K562 (cell line): ENCODE measurements around the gene CRACDL. TPM values are rescaled to one million over a fixed set of nuclear protein-coding genes. Genes with fewer than 3 reads are reported as not detected.

ENCODE experiments used
- ATAC-seq: fragments of 200-7000 bp; cut with Tn5 transposase; 3 replicates; pipeline ENCODE4 v1.9.1; 2020; ENCODE audit warnings: moderate library complexity
- BruUV-seq: library from RNA; stranded (reverse); fragments of 400-500 nt; replicated peaks from 2 replicates; lab custom pipeline; 2021; lab: Mats Ljungman, UMichigan
- CTCF ChIA-PET: fragments of 300-600 bp; formaldehyde crosslinking; extraction: SDS; loops from one replicate; lab custom pipeline; 2021; ENCODE audit warnings: low intra/inter-chr PET ratio; lab: Yijun Ruan, JAX
- POLR2A ChIA-PET: fragments of 300-600, 350-650 bp; sonication (Branson Sonifier 250); formaldehyde crosslinking; extraction: SDS; loops from one replicate; lab custom pipeline; 2021; ENCODE audit warnings: antibody characterized with exemption, inconsistent platforms; lab: Yijun Ruan, JAX
- DNase-seq, 4 experiments: peaks; one replicate each; pipeline versions ENCODE4 v3.0.0 to v3.0.0-alpha.2; 2011 to 2018; ENCODE audit warnings: low spot score in 3 of 4, mixed read lengths in 3 of 4; ENCODE audit errors: extremely low read depth in 1 of 4
- FAIRE-seq: peaks from 2 replicates; lab custom pipeline; 2011; peaks lifted over from hg19 to GRCh38; lab: Jason Lieb, UNC
- H2AFZ ChIP-seq: 2 replicates; pipeline ENCODE4 v1.6.0; 2011; ENCODE audit warnings: low read depth, low read length, control low read depth, inconsistent platforms
- H3K27ac ChIP-seq: fragments of 200-600 bp; 3 replicates; pipeline ENCODE4 v1.8.0; 2011; ENCODE audit warnings: low read depth, mild to moderate bottlenecking, control low read depth, inconsistent platforms, low read length, moderate library complexity, mixed read lengths; ENCODE audit errors: extremely low read depth
- H3K27me3 ChIP-seq, 2 experiments: fragments of 300-600 bp in 1 of 2; 2 replicates in 1 of 2; 3 replicates in 1 of 2; pipeline versions ENCODE4 v1.6.0 to v1.8.0; 2011; ENCODE audit warnings: inconsistent platforms in 2 of 2, low read length in 2 of 2, mild to moderate bottlenecking in 1 of 2, mixed read lengths in 1 of 2, moderate library complexity in 1 of 2; ENCODE audit not compliant: control insufficient read depth in 2 of 2, insufficient read depth in 2 of 2
- H3K36me3 ChIP-seq: fragments of 300-600 bp; 3 replicates; pipeline ENCODE4 v1.8.0; 2011; ENCODE audit warnings: mild to moderate bottlenecking, low read length, inconsistent platforms; ENCODE audit not compliant: control insufficient read depth, insufficient read depth
- H3K4me1 ChIP-seq, 2 experiments: fragments of 200-600 bp in 1 of 2; replicated peaks in 1 of 2; 2 replicates in 1 of 2; 3 replicates in 1 of 2; pipeline versions ENCODE4 v1.5.1 to v1.8.0; 2011; ENCODE audit warnings: inconsistent platforms in 2 of 2, low read length in 2 of 2, mild to moderate bottlenecking in 1 of 2, mixed read lengths in 1 of 2, moderate library complexity in 1 of 2; ENCODE audit not compliant: control insufficient read depth in 2 of 2, insufficient read depth in 2 of 2
- H3K4me2 ChIP-seq: 2 replicates; pipeline ENCODE4 v1.6.1; 2011; ENCODE audit warnings: low read length, control low read depth, inconsistent platforms, mixed read lengths; ENCODE audit not compliant: insufficient read depth
- H3K4me3 ChIP-seq: fragments of 200-600 bp; sonication (generic), shearing (Covaris generic); 2 replicates; pipeline ENCODE4 v1.5.1; 2016; ENCODE audit warnings: control low read depth, inconsistent platforms
- H3K79me2 ChIP-seq: fragments of 200-600 bp; 3 replicates; pipeline ENCODE4 v1.8.0; 2011; ENCODE audit warnings: low read length, inconsistent platforms; ENCODE audit not compliant: control insufficient read depth, insufficient read depth
- H3K9ac ChIP-seq, 2 experiments: 2 replicates each; pipeline versions ENCODE4 v1.6.0 to v1.6.1; 2011; ENCODE audit warnings: low read depth in 2 of 2, low read length in 2 of 2, control low read depth in 1 of 2, inconsistent platforms in 1 of 2, mild to moderate bottlenecking in 1 of 2, mixed read lengths in 1 of 2; ENCODE audit not compliant: insufficient read depth in 1 of 2
- H3K9me1 ChIP-seq: one replicate; pipeline ENCODE4 v1.6.0; 2011; ENCODE audit warnings: inconsistent platforms, mild to moderate bottlenecking, low read length, moderate library complexity; ENCODE audit not compliant: control insufficient read depth, insufficient read depth
- H3K9me3 ChIP-seq: replicated peaks from 2 replicates; pipeline ENCODE4 v1.5.1; 2011; ENCODE audit warnings: low read depth, low read length, inconsistent platforms; ENCODE audit not compliant: control insufficient read depth, insufficient read depth
- H4K20me1 ChIP-seq: replicated peaks from 2 replicates; pipeline ENCODE4 v1.6.1; 2011; ENCODE audit warnings: low read length, inconsistent platforms, mixed read lengths; ENCODE audit not compliant: control insufficient read depth, insufficient read depth
- ARID2 ChIP-seq: fragments of 450-650 bp; IDR thresholded peaks from 2 replicates; pipeline ENCODE4 v1.6.1; 2017; ENCODE audit warnings: antibody characterized with exemption, mild to moderate bottlenecking
- ARID4B ChIP-seq: sonication (generic); formaldehyde crosslinking; IDR thresholded peaks from 2 replicates; pipeline ENCODE4 v1.8.0; 2022; ENCODE audit warnings: mild to moderate bottlenecking, missing genetic modification reagents
- DLX4 ChIP-seq: fragments of 250-450 bp; sonication (Bioruptor Pico); IDR thresholded peaks from 2 replicates; pipeline ENCODE4 v1.6.1; 2021; ENCODE audit warnings: mild to moderate bottlenecking
- E2F1 ChIP-seq: sonication (generic); formaldehyde crosslinking; IDR thresholded peaks from 2 replicates; pipeline ENCODE4 v1.8.1; 2023; ENCODE audit warnings: mild to moderate bottlenecking, missing genetic modification reagents, moderate library complexity
- FOXK2 ChIP-seq, 2 experiments: fragments of 450-650 bp; IDR thresholded peaks in 1 of 2; conservative IDR thresholded peaks in 1 of 2; 2 replicates each; pipeline ENCODE4 v1.6.1; 2016; ENCODE audit warnings: low read depth in 2 of 2, mild to moderate bottlenecking in 1 of 2
- HNRNPH1 ChIP-seq: fragments of 200-400 bp; formaldehyde crosslinking; optimal IDR thresholded peaks from 2 replicates; pipeline ENCODE3; 2017; ENCODE audit warnings: low read depth, mild to moderate bottlenecking, low read length, moderate library complexity
- KDM4B ChIP-seq, 2 experiments: fragments of 450-650 bp in 1 of 2; sonication (generic) in 1 of 2; IDR thresholded peaks; 2 replicates each; pipeline ENCODE4 v1.6.1; 2016 to 2017; ENCODE audit warnings: borderline replicate concordance in 2 of 2, antibody characterized with exemption in 1 of 2, low read depth in 1 of 2, mild to moderate bottlenecking in 1 of 2
- KLF1 ChIP-seq: fragments of 450-650 bp; IDR thresholded peaks from 2 replicates; pipeline ENCODE4 v1.6.1; 2016; ENCODE audit warnings: missing genetic modification characterization, missing compliant biosample characterization
- RB1 ChIP-seq: fragments of 450-650 bp; IDR thresholded peaks from 2 replicates; pipeline ENCODE4 v1.6.1; 2017; ENCODE audit warnings: low read depth, mild to moderate bottlenecking
- SAP30 ChIP-seq: fragments of 200-600 bp; sonication (generic); IDR thresholded peaks from 2 replicates; pipeline ENCODE4 v1.6.1; 2012; ENCODE audit warnings: borderline replicate concordance, low read depth, mild to moderate bottlenecking, moderate library complexity, low read length, control low read depth, inconsistent platforms; ENCODE audit not compliant: insufficient read depth, poor library complexity, severe bottlenecking
- SMAD1 ChIP-seq: fragments of 150-350 bp; IDR thresholded peaks from 2 replicates; pipeline ENCODE4 v1.6.1; 2014; ENCODE audit warnings: low read length, low read depth; ENCODE audit not compliant: partially characterized antibody
- ZNF79 ChIP-seq: fragments of 250-450 bp; sonication (Bioruptor Pico); IDR thresholded peaks from 2 replicates; pipeline ENCODE4 v1.4.0; 2020; ENCODE audit warnings: low read depth, mild to moderate bottlenecking, moderate library complexity
- WGBS: fragments of 100-300 bp; shearing (Covaris generic); methylation state at CpG from one replicate; pipeline ENCODE4 v1.1.6; 2016; ENCODE audit warnings: low coverage, mixed read lengths; ENCODE audit not compliant: insufficient coverage; ENCODE audit errors: missing lambda C conversion rate; 5-methylcytosine and 5-hydroxymethylcytosine counted together
- in situ Hi-C: fragments of 300-500 bp; cut with MboI; formaldehyde crosslinking; loops from 4 replicates; pipeline ENCODE4 v1.15.0; 2018; ENCODE audit warnings: inconsistent platforms, mixed read lengths
- intact Hi-C: fragments of 100-400 bp; cut with micrococcal nuclease; formaldehyde crosslinking; loops from 2 replicates; pipeline ENCODE4 v1.14.2; 2022
- polyA plus RNA-seq, 8 experiments: library from polyadenylated mRNA; depleted of rRNA in 4 of 8; stranded (reverse) in 5 of 8; unstranded in 3 of 8; fragments of >200 nt; fragmentation: Nextera tagmentation in 2 of 8; fragmentation: Illumina TruSeq in 1 of 8; extraction: Ambion mirVana in 2 of 8; extraction: Trizol in 1 of 8; gene quantifications; 2 replicates each; pipeline versions ENCODE4 v1.2.1 to v1.2.3, GENCODE V29; 2011 to 2014; ENCODE audit warnings: inconsistent platforms in 1 of 8, missing spikeins in 1 of 8
- total RNA-seq, 7 experiments: library from RNA; depleted of rRNA in 6 of 7; stranded (reverse); fragments of >200 nt in 6 of 7; fragmentation: Illumina TruSeq in 2 of 7; extraction: Trizol in 2 of 7; gene quantifications; 2 replicates each; pipeline versions ENCODE4 v1.2.1 to v1.2.3, GENCODE V29; 2011 to 2021; ENCODE audit warnings: low replicate concordance in 1 of 7

Gene CRACDL
- total and polyA plus RNA-seq, 9 of the 15 experiments (the other 6 are each of a cell fraction or from before 2014, with no cell fraction given) = not detected

DNA sequence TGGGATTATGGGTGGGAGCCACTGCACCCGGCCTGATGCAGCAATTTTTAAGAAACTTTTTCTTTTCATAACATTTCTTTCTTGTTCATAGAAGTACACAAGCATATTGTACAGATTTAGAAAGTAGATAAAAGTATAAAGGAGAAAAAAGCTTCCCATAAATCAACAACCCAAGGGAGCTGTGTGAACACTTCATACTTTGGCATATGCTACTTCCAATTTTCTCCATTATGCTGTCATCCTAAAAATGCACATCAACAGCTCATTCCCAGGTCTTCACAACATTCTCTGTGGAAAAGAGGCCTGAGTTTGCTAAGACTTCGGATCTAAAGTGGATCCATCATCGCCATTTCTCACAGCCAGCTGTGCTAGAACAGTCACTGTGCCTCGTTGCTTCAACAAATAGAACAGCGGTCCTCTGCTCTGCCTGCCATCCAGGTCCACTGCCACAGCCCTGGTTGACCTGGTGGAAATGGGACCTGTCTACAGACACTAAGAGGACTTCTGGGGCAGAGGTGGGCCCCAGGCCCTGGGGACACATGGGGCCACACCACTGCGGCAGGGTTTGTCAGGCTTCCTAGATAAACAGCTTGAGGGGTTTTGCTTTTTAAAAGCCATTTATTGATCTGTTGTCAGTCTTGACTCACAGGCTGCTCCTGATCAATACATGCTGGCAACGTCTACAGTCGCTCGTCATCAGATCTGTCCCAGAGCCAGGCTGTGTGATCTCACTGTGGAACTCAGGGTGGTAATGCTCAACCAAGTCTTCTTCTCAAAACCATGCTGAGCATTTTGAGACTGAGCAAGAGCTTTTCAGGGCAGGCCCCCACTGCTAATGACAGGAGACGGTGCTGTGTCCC is 132.4 kb downstream of the CRACDL start:
- Histone ChIP-seq H3K27me3 (peaks cover 9 to 61% of the 10 kb centered on the region in 2 experiments; a peak in 4 of 5 replicates), H3K27ac (no peak overlapping the region), H3K9me3 (no peaks in the 10 kb centered on the region), H4K20me1 (0 out of 2 replicates have a peak, but pooled peaks cover 3% of the 10 kb centered on the region), H3K4me3 (no peak overlapping the region), H3K36me3 (no peaks in the 10 kb centered on the region), H3K79me2 (no peaks in the 10 kb centered on the region), H2AFZ (no peak overlapping the region), H3K4me2 (no peak overlapping the region), H3K9ac (no peak overlapping the region), H3K4me1 (peaks cover 0 to 4% of the 10 kb centered on the region in 2 experiments; a peak in 2 of 5 replicates), H3K9me1 (no peaks in the 10 kb centered on the region)
- intact Hi-C loops = no loop called here
- no peak for DNase-seq
- POLR2A ChIA-PET = interaction anchor here (0.6 to 2.0 kb wide), 3 partner anchors 11 to 23 kb away, joined by 3 to 5 read pairs (median 4); no protein-coding TSS in a partner anchor
- no peak for FAIRE-seq
- WGBS = 1% methylated on average over 10 of the region's 10 CpGs
- CTCF ChIA-PET = no interaction called here
- in situ Hi-C loops = no loop called here
- BruUV-seq = no TSS peak
- no peak for ATAC-seq
- TF ChIP-seq KLF1 = no peak
- no peak for TF ChIP-seq ZNF79 (CRISPR knock-in tag)
- TF ChIP-seq FOXK2 (conservative IDR thresholded peaks at IDR 0.05 in 1 of 2, IDR thresholded peaks at IDR 0.05 in 1 of 2; ENCODE audit: low read depth in 2 of 2) = no peak
- TF ChIP-seq SAP30 = no peak
- no peak for TF ChIP-seq DLX4 (CRISPR knock-in tag)
- TF ChIP-seq E2F1 (CRISPR knock-in tag) = no peak
- no peak for TF ChIP-seq HNRNPH1
- no peak for TF ChIP-seq SMAD1
- no peak for TF ChIP-seq RB1
- no peak for TF ChIP-seq ARID2
- TF ChIP-seq KDM4B (IDR thresholded peaks at IDR 0.05; ENCODE audit: borderline replicate concordance in 2 of 2, low read depth in 1 of 2) = no peak
- no peak for TF ChIP-seq ARID4B (CRISPR knock-in tag)
